ENCODE measurements around the gene GPALPP1. TPM values are rescaled to one million over a fixed set of nuclear protein-coding genes. Genes with fewer than 3 reads are reported as not detected.
"Not testable (repeated sequence)": the region's sequence is repeated elsewhere in the genome, so short reads cannot be mapped to it uniquely, and the experiment has no call there.

GPALPP1 gene
- polyA plus RNA-seq, 12 donors, result 24.0 to 45.9 (median 31.7) TPM; not detected in 1

GRCh38 chr13:45055902-45056648 lies 66.7 kb downstream of the GPALPP1 start:
- DNase-seq, result no peak

GRCh38 chr13:45060062-45060461 lies 70.7 kb downstream of the GPALPP1 start:
- no peak for DNase-seq

- DNase-seq, result no peak
Measured at GRCh38 chr13:45063261-45063860, 74.0 kb downstream of the GPALPP1 start.

- not testable (repeated sequence) for DNase-seq
Measured at GRCh38 chr13:45063889-45064288, 74.6 kb downstream of the GPALPP1 start.

GRCh38 chr13:45064889-45065288 lies 75.6 kb downstream of the GPALPP1 start:
- DNase-seq, result no peak

- no peak for DNase-seq
Measured at GRCh38 chr13:45068036-45069001, 79.0 kb downstream of the GPALPP1 start.

GRCh38 chr13:45073809-45074208 lies 84.5 kb downstream of the GPALPP1 start:
- DNase-seq, result no peak

- no peak for DNase-seq
Measured at GRCh38 chr13:45074721-45075120, 85.4 kb downstream of the GPALPP1 start.

GRCh38 chr13:45078003-45078402 lies 88.7 kb downstream of the GPALPP1 start:
- DNase-seq, result no peak

Other genes with a start within 250 kb of the GPALPP1 start
- 10 to 100 TPM in 1 of 12 donors, 1 to 10 TPM in 10, not detected in 1; 8.1 to 10.8 (median 9.0) TPM for gene NUFIP1, start 67 bp upstream of the GPALPP1 start, polyA plus RNA-seq (ENCODE audit: insufficient read length in 12 of 12)
- 10 to 100 TPM in 10 of 12 donors, 1 to 10 TPM in 1, not detected in 1; 8.9 to 22.8 (median 19.7) TPM for gene GTF2F2, start 131.0 kb downstream of the GPALPP1 start, polyA plus RNA-seq (ENCODE audit: insufficient read length in 12 of 12)
- gene KCTD4, start 211.5 kb downstream of the GPALPP1 start, polyA plus RNA-seq (ENCODE audit: insufficient read length in 12 of 12), result under 1 TPM in 7 of 12 donors, not detected in 5; 0.07 to 0.26 (median 0.16) TPM